ENCODE results near the gene SMAD1.

DNA sequence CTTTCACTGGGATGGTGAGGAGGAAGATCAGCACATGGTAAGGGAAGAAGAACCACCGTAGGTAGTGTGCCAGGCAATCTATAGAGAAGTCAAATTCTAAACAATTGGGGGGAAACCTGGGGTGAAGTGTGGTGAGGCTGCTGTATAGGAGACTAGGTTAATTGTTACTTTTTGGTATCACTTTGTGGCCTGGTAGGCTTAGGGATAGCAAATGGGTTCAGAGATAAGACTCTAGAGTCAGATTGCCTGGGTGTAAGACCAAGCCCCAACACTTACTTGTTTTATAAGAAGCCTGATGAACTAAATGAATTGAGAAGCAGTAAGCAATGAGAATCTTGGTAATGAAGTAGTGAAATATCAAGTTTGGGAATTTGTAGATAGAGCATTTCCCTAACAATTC, 8.7 kb downstream of the SMAD1 start:
- no peak for TF ChIP-seq CTCF (conservative IDR thresholded peaks at IDR 0.05 in 1 of 2, IDR thresholded peaks at IDR 0.05 in 1 of 2; ENCODE audit: low read depth in 1 of 2, low read length in 2 of 2)
- no peak for TF ChIP-seq EZH2 (IDR thresholded peaks at IDR 0.05; ENCODE audit: low read length, missing control alignments)
